8988T (cell line): Measurements from ENCODE around the gene RGS12.

Experiments used
- DNase-seq: peaks from one replicate; pipeline ENCODE4 v3.0.0; 2011

RGS12 gene

GRCh38 chr4:3292571-3293400 is at the start of gene RGS12:
Gene RGS12 (plus strand): TSS chr4:3293021. CDS start chr4:3316171, 23,150 bp downstream.
- peak; percentile 100 for DNase-seq

DNA sequence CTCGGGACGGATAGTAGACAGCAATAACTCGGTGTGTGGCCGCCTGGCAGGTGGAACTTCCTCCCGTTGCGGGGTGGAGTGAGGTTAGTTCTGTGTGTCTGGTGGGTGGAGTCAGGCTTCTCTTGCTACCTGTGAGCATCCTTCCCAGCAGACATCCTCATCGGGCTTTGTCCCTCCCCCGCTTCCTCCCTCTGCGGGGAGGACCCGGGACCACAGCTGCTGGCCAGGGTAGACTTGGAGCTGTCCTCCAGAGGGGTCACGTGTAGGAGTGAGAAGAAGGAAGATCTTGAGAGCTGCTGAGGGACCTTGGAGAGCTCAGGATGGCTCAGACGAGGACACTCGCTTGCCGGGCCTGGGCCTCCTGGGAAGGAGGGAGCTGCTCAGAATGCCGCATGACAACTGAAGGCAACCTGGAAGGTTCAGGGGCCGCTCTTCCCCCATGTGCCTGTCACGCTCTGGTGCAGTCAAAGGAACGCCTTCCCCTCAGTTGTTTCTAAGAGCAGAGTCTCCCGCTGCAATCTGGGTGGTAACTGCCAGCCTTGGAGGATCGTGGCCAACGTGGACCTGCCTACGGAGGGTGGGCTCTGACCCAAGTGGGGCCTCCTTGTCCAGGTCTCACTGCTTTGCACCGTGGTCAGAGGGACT is 49.6 kb upstream of the RGS12 start:
- no peak for DNase-seq

- no peak for DNase-seq
Observed at GRCh38 chr4:3244002-3244401, 48.8 kb upstream of the RGS12 start.

DNA sequence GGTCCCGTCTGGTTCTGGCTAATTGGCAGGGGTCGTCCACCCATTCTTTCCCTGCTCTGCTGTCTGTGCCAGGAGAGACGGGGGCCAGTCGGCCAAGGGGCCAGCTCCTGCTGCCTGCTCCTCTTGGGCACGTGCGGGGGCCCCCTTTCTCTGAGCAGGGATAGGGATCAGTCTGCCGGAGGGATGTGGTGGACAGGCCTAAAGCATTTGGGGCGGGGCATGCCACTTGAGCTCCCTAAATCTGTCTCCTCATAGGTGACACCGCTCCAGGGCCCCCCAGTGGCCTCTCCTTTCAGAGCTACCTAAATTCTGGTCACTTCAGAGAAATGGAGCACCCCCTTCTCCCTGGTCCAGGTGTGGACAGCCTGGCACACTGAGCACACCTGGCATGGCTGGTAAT is 48.1 kb upstream of the RGS12 start:
- DNase-seq = no peak

DNA sequence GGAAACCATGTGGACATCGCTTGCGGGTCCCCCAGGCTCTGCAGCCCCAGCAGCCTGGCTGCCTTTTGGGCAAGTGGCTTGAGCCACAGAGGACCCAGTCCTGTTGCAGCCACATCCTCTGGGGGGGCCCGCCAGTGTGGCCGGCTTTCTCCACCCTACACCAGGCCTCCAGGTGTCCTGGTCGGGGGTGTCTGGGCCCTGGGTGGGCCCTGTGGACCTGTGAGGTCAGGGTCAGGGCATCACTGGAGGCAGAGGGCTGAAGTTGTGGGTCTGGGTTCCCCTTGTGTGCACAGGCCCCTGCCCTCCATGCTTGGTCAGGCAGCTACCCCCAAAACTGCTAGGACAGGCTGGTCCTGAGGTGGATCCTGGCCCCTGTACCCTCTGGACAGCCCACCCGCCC is 47.1 kb upstream of the RGS12 start:
- no peak for DNase-seq

DNA sequence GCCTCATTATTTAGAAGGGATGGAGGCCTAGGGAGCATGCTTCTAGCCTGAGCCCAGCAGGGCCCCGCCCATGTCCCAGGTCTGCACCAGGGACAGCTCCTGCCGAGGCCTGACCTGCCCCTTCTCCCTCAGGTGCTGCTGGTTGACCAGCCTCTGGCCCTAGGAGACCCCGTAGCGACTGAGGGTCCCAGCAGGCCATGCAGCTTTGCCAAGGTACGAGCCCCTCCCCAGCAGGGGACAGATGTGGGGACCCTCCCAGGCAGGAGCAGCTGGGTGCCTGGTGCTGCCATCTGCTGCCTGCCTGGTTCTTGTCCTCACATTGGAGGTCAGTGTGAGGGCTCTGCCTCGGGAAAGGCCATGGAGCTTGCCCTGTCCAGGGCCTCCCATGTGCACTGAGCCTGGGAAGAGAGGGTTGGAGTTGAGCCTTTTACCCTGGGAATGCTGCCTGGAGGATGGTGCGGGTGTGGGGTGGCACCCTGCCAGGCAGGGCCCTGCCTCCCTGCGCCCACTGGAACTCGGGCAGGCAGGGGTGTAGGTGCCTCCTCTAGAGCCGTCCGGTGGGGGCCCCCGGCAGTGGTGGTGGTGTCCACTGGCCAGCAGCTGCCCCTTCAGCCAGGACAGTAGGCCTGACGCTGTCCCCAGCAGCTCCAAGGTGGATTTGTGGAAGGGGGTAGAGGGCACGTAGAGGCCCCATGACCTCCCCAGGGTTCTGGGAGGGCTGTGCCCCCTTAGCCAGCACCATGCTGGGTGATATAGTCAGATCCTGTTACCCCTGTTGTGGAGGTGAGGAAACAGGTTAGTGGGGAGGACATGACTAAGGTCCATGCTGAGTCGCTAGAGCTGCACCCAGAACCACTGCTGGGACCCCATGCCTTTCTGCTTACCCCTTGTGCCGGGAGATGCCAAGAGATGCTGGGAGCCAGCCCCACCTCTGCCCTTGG is 46.1 kb upstream of the RGS12 start:
- peak; percentile 72 for DNase-seq

GRCh38 chr4:3247399-3248177 is 45.2 kb upstream of the RGS12 start:
- no peak for DNase-seq

DNA sequence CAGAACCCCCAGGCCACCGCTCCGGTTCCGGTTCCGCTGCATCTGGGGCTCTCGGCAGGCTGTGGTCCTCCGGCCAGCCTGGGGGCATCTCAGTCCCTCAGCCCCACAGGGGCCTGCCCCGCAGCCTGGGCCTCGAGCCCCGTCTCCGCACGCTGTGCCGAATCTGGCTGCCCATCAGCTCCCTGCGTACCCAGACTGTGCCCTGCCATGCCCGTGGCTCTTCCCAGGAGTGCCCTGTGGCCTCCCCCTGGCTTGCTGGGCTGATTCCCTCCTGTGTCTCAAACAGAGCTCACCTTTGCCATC is 44.7 kb upstream of the RGS12 start:
- no peak for DNase-seq

DNA sequence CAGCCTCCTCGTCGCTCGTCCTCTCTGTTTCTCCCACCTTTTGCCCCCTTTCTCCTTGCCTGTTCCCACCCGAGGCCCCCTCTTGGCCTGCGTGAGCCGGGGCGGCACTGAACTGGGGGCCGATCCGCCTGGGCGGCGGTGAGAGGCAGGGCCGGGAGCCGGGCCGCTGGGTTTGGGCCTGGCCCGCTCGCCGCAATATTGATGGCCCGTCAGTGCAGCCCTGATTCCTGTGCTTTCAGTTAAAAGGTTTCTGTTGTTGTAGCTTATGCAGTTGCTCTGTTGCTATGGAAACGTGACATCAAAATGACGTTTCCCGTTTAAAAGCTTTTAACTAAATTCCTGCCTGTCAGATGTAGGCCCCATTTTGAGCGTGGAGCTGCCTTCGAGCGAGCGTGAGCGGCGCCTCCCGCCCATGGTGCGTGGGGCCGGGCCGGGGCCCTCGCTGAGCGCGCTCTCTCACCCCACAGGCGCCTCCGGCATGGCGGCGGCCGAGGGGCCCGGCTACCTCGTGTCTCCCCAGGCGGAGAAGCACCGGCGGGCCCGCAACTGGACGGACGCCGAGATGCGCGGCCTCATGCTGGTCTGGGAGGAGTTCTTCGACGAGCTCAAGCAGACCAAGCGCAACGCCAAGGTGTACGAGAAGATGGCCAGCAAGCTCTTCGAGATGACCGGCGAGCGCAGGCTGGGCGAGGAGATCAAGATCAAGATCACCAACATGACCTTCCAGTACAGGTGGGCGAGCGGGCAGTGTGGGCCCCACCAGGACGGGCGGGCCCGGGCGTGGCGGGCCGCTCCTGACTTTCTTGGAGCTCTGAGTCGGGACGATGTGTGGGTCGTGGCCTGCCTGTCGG is 43.8 kb upstream of the RGS12 start, which contains the start of gene MSANTD1:
MSANTD1 (plus strand) TSS at position 349 of the 851 bp plus-strand sequence; CDS start at position 413, 64 bp downstream.
- DNase-seq = no peak

DNA sequence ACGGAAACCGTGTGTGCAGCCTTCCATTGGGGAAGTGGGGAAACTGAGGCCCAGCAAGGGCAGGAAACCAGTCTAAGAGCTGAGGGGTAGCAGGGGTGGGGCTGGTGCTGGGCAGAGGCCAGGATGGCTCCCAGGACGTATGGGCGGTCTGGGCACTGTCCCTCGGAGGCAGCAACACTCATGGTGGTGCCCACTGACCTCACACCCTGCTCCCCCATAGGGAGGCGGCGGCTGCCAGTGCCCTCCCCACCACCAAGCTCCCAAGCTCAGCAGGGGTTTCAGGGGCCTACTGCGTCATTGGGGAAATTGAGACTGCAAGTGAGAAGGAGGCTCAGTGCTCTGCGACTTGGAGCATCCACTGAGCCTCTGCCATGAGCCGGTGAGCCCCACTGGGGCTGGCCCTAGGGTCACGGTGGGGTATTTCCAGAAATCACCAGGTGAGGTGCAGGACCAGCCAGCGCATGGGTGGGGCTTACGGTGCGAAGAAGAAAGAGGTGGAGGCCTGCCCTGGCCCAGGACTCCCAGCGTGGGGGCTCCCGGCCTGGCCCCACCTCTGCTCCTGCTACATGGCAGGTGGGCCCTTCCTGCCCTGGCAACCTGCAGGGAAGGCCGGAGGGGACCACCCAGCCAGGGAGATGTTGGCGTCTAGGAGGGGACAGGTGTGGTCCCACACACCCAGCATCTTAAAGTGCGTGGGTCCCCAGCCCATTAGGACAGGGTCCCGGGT is 42.9 kb upstream of the RGS12 start:
- no peak for DNase-seq

- DNase-seq = no peak
Observed at GRCh38 chr4:3250438-3250955, 42.3 kb upstream of the RGS12 start.

DNA sequence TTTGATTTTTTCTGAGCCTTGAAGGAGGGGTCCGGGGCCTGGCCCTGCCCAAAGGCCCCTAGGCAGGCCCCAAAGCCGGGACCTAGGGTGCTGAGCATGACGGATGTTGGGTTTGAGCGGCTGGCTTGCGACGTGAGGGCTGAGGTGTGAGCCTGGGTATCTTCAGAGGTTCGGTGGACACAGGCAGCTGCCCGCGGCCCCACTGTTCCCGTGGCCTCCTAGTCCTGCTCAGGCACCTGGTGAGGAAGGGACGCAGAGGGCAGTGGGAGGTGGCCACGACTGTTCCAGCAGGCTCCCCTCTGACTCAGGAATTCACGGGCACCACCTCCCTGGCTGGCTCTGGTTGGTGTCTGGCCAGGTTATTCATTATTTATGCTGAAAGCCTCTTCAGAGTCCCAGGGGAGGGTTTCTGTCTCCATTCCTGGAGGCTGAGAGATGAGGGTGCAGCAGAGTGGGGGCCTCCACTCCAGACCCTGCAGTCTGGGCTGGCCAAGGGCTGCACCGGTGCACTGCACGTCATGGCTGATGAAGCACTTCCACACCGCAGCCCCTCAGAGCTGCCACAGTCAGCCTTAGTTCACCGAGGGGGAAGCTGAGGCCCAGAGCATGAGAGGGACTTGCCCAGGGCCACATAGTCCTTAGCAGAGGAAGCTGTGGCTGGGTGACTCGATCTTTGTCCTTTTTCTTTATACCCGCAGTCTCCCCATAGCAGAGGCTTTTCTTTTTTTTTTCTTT is 41.7 kb upstream of the RGS12 start:
- DNase-seq = no peak

- DNase-seq = peak; percentile 31
Observed at GRCh38 chr4:3251691-3252479, 40.9 kb upstream of the RGS12 start.

DNA sequence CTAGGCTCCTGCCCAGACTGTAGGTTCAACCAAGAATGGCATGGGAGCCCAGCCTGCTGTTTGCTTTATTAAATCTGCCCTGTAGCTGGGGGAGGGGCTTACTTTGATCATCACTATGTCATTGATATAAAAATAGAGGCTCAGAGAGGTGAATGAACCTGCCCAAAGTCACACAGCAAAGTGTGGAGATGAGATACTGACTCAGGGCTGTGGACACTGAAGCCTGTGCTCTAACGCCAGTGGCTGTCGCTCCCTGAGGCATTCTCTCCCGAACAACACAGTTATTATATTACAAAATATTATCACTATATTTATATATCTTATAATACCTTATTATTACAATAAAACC is 40.4 kb upstream of the RGS12 start:
- DNase-seq = no peak

GRCh38 chr4:3252831-3253641 is 39.8 kb upstream of the RGS12 start:
- DNase-seq = peak; percentile 37

- DNase-seq = peak; percentile 31
Observed at GRCh38 chr4:3253808-3254207, 39.0 kb upstream of the RGS12 start.

DNA sequence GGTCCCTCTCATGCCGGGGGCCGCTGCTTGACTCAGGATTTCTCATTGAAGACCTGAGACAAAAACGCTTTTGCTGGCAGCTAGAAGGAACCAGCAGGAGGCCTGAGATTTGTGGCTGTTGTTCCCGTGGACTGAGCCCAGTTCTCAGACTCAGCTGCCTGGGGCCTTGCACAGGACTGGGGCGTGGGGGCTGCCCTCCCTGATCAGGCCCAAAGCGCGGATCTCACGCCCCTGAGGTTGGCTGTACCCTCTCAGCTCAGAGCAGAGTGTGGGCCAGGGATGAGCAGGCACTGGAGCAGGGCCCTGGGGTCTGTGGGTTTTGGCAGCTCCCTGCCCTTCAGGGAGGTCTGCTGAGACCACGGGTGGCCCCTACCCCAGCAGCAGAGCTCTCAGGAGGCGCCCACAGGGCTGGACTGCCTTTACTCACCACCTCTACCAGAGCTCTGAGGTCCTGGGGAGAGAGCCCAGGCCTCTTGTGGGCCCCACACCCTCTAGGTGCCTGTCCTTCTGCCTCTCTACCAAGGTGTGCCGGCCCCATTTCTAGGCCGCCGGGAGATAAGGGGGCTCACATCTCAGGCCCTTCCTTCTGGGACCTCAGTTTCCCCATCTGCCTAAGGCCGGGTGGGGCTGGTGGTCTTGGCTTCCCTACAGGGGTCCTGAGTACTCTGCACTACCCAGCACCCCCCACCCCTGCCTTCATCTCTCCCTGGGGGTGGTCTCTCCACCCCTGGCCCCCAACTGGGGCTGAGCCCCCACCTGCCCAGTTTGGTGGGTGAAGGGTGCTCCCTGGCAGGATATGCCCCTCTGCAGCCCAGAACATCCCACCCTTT is 38.3 kb upstream of the RGS12 start:
- peak; percentile 33 for DNase-seq
